IMR-90 (cell line): ENCODE results near the gene DPF3.

Source experiments
- BHLHE40 ChIP-seq: fragments of 150-350 bp; IDR thresholded peaks from 2 replicates; pipeline ENCODE4 v1.6.1; 2016; ENCODE audit warnings: mild to moderate bottlenecking, low read depth, low read length
- CEBPB ChIP-seq: IDR thresholded peaks from 2 replicates; pipeline ENCODE4 v1.6.1; 2012; ENCODE audit warnings: low read depth, low read length, improper control_type of control experiment
- ELK1 ChIP-seq: fragments of 150-350 bp; IDR thresholded peaks from 2 replicates; pipeline ENCODE4 v1.6.1; 2016; ENCODE audit warnings: low read depth, mild to moderate bottlenecking, low read length, moderate library complexity, borderline replicate concordance
- FOS ChIP-seq: fragments of 150-350 bp; IDR thresholded peaks from 2 replicates; pipeline ENCODE4 v1.6.1; 2016; ENCODE audit warnings: low read depth, low read length
- MAFK ChIP-seq: IDR thresholded peaks from 2 replicates; pipeline ENCODE4 v1.6.1; 2012; ENCODE audit warnings: low read depth, low read length, improper control_type of control experiment
- MXI1 ChIP-seq: IDR thresholded peaks from 2 replicates; pipeline ENCODE4 v1.6.1; 2012; ENCODE audit warnings: low read depth, mild to moderate bottlenecking, low read length, moderate library complexity, borderline replicate concordance
- NFE2L2 ChIP-seq: fragments of 150-350 bp; IDR thresholded peaks from 2 replicates; pipeline ENCODE4 v1.6.1; 2016; ENCODE audit warnings: low read depth, mild to moderate bottlenecking, low read length
- POLR2A ChIP-seq: IDR thresholded peaks from 2 replicates; pipeline ENCODE4 v1.6.1; 2012; ENCODE audit warnings: mild to moderate bottlenecking, low read depth, low read length
- RAD21 ChIP-seq: IDR thresholded peaks from 2 replicates; pipeline ENCODE4 v1.6.1; 2012; ENCODE audit warnings: low read length, improper control_type of control experiment
- RCOR1 ChIP-seq: IDR thresholded peaks from 2 replicates; pipeline ENCODE4 v1.6.1; 2012; ENCODE audit warnings: mild to moderate bottlenecking, low read length, improper control_type of control experiment; ENCODE audit not compliant: insufficient replicate concordance
- RFX5 ChIP-seq: IDR thresholded peaks from 2 replicates; pipeline ENCODE4 v1.8.0; 2012; ENCODE audit warnings: low read depth, mild to moderate bottlenecking, low read length, moderate library complexity
- SMC3 ChIP-seq: fragments of 150-350 bp; IDR thresholded peaks from 2 replicates; pipeline ENCODE4 v1.6.1; 2016; ENCODE audit warnings: low read depth, mild to moderate bottlenecking, antibody characterized with exemption, low read length, moderate library complexity
- TF ChIP-seq, protein P1 (sequence below): conservative IDR thresholded peaks from 2 replicates; pipeline ENCODE4 v1.5.1; 2012; ENCODE audit warnings: mild to moderate bottlenecking, low read depth, low read length, improper control_type of control experiment
- TF ChIP-seq, protein P2 (sequence below): fragments of 150-350 bp; IDR thresholded peaks from 2 replicates; pipeline ENCODE4 v1.6.1; 2017; ENCODE audit warnings: mild to moderate bottlenecking, antibody characterized with exemption, low read length, low read depth

DNA sequence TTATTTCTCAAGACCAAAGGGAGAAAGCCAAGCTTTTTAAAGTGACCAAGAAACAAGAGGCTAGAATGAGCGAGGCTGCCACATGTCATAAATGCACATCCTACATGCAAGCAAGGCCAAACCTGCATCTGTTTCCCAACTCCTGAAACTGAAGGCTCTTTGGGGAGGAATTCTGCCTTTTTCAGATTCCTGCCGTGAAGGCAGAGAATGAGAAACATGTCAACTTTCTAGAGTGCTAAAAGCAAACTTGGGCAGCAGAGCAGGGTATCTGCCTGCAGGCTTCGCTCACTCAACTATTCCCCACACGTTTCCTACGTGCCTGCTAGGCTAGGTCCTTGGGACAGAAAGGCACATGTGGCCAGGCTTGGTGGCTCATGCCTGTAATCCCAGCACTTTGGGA lies 15.2 kb downstream of the DPF3 start:
- no peak for TF ChIP-seq RFX5
- TF ChIP-seq, protein P1, sequence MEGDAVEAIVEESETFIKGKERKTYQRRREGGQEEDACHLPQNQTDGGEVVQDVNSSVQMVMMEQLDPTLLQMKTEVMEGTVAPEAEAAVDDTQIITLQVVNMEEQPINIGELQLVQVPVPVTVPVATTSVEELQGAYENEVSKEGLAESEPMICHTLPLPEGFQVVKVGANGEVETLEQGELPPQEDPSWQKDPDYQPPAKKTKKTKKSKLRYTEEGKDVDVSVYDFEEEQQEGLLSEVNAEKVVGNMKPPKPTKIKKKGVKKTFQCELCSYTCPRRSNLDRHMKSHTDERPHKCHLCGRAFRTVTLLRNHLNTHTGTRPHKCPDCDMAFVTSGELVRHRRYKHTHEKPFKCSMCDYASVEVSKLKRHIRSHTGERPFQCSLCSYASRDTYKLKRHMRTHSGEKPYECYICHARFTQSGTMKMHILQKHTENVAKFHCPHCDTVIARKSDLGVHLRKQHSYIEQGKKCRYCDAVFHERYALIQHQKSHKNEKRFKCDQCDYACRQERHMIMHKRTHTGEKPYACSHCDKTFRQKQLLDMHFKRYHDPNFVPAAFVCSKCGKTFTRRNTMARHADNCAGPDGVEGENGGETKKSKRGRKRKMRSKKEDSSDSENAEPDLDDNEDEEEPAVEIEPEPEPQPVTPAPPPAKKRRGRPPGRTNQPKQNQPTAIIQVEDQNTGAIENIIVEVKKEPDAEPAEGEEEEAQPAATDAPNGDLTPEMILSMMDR = no peak
- no peak for TF ChIP-seq SMC3
- TF ChIP-seq POLR2A = no peak
- TF ChIP-seq, protein P2, sequence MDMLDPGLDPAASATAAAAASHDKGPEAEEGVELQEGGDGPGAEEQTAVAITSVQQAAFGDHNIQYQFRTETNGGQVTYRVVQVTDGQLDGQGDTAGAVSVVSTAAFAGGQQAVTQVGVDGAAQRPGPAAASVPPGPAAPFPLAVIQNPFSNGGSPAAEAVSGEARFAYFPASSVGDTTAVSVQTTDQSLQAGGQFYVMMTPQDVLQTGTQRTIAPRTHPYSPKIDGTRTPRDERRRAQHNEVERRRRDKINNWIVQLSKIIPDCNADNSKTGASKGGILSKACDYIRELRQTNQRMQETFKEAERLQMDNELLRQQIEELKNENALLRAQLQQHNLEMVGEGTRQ = no peak
- TF ChIP-seq ELK1 = no peak
- TF ChIP-seq RAD21 = no peak
- no peak for TF ChIP-seq BHLHE40
- no peak for TF ChIP-seq CEBPB
- no peak for TF ChIP-seq MAFK
- no peak for TF ChIP-seq FOS
- no peak for TF ChIP-seq NFE2L2
- TF ChIP-seq MXI1 = no peak
- no peak for TF ChIP-seq RCOR1
